ENCODE data around the gene PPP1R13B. TPM values are rescaled to one million over a fixed set of nuclear protein-coding genes. Genes with fewer than 3 reads are reported as not detected.

Gene PPP1R13B
- total RNA-seq, 1 donor from 2014 or later = 53.0 TPM

DNA sequence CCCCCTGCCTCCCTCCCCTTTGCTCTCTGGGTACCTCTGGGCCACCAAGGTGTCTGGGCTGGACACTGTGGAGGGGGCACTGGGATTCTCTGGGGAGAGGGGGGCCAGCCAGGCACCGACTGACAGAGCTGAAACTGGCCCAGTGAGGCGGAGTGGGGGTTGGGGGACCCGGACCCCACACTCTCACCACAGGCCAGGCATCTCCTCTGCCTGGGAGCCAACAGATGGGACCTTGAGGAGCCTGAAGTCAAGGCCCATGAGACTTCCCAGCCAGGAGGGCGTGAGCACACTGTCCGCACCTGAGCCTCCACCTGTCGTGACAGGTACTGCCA, 39.8 kb upstream of the PPP1R13B start:
- DNase-seq (ENCODE audit: low spot score in 2 of 2, unreplicated experiment in 2 of 2) = no peak
- no peaks in the 10 kb centered on the region for H3K36me3 Mint-ChIP-seq
- no peak overlapping the region for H3K27ac Mint-ChIP-seq
- H3K4me1 Mint-ChIP-seq = peaks cover 13% of the 10 kb centered on the region
- no peaks in the 10 kb centered on the region for H3K9me3 Mint-ChIP-seq
- TF ChIP-seq, protein P1, sequence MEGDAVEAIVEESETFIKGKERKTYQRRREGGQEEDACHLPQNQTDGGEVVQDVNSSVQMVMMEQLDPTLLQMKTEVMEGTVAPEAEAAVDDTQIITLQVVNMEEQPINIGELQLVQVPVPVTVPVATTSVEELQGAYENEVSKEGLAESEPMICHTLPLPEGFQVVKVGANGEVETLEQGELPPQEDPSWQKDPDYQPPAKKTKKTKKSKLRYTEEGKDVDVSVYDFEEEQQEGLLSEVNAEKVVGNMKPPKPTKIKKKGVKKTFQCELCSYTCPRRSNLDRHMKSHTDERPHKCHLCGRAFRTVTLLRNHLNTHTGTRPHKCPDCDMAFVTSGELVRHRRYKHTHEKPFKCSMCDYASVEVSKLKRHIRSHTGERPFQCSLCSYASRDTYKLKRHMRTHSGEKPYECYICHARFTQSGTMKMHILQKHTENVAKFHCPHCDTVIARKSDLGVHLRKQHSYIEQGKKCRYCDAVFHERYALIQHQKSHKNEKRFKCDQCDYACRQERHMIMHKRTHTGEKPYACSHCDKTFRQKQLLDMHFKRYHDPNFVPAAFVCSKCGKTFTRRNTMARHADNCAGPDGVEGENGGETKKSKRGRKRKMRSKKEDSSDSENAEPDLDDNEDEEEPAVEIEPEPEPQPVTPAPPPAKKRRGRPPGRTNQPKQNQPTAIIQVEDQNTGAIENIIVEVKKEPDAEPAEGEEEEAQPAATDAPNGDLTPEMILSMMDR (IDR thresholded peaks at IDR 0.05; ENCODE audit: unreplicated experiment) = no peak
- no peak overlapping the region for H3K4me3 Mint-ChIP-seq
- H3K27me3 Mint-ChIP-seq (ENCODE audit: low read depth) = no peaks in the 10 kb centered on the region

DNA sequence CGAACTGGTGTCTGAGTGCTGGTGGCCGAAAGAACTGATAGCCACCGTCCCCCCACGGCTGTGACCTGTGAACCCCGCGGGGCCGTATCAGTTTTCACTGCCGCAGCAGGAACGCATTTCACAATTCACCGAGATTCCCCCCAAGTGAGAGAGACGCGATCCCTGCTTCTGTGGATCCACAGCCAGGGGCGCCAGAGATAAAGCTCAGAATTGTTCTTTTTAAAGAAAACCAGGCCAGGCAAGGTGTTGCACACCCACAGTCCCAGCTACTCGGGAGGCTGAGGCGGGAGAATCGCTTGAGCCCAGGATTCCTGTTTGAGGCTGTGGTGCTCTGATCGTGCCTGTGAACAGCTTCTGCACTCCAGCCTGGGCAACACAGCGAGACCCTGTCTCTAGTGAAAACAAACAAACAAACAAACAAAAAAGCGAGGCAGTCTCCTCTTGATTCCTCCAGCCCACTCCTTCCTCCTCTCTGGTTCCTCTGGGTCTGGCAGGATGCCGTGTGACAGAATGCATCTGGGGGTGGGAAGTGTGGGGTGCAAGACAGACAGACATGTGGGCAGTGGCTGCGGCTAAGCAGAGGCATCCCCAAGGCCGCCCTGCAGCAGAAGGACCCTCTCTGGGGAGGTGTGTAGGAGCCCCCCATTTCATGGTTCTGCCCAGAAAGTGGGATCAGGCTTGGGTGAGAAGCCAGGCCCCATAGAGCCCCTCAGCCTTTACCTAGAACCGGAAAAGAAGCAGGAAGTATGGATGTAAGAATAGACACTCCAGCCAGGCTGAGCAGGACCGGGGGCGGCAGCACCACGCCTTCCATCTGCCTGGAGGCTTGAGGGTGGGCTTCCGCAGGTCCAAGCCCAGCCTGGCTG, 39.2 kb upstream of the PPP1R13B start:
- H3K9me3 Mint-ChIP-seq = no peaks in the 10 kb centered on the region
- TF ChIP-seq, protein P1 (IDR thresholded peaks at IDR 0.05; ENCODE audit: unreplicated experiment) = no peak
- peak overlapping the region; percentile 39 for H3K27ac Mint-ChIP-seq
- H3K4me3 Mint-ChIP-seq = no peak overlapping the region
- no peaks in the 10 kb centered on the region for H3K36me3 Mint-ChIP-seq
- DNase-seq (ENCODE audit: low spot score in 2 of 2, unreplicated experiment in 2 of 2) = no peak
- peaks cover 14% of the 10 kb centered on the region for H3K4me1 Mint-ChIP-seq
- H3K27me3 Mint-ChIP-seq (ENCODE audit: low read depth) = no peaks in the 10 kb centered on the region

DNA sequence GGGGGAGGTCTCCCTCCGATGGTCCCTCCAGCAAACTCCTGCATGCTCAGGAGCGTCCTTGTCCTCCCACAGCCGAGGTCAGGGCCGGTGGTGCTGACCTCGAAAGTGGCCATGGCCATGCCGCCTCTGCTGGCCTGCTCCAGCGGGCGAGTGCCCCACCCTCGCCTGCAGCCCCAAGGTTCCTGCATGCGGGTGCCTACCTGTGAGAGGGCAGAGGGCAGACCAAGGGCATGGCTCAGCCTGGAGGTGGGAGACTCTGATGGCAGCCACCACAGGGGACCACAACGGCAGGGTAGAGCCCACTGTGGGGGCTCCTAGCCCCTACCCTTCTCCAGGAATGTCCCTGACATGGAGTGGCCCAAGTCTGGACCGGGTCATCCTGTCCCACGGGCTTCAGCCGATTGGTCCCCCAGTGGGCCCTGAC, 38.1 kb upstream of the PPP1R13B start:
- no peaks in the 10 kb centered on the region for H3K9me3 Mint-ChIP-seq
- TF ChIP-seq, protein P1 (IDR thresholded peaks at IDR 0.05; ENCODE audit: unreplicated experiment) = no peak
- H3K4me1 Mint-ChIP-seq = peaks cover 14% of the 10 kb centered on the region
- no peaks in the 10 kb centered on the region for H3K27me3 Mint-ChIP-seq (ENCODE audit: low read depth)
- no peak overlapping the region for H3K4me3 Mint-ChIP-seq
- no peak for DNase-seq (ENCODE audit: low spot score in 2 of 2, unreplicated experiment in 2 of 2)
- H3K27ac Mint-ChIP-seq = no peak overlapping the region
- no peaks in the 10 kb centered on the region for H3K36me3 Mint-ChIP-seq

DNA sequence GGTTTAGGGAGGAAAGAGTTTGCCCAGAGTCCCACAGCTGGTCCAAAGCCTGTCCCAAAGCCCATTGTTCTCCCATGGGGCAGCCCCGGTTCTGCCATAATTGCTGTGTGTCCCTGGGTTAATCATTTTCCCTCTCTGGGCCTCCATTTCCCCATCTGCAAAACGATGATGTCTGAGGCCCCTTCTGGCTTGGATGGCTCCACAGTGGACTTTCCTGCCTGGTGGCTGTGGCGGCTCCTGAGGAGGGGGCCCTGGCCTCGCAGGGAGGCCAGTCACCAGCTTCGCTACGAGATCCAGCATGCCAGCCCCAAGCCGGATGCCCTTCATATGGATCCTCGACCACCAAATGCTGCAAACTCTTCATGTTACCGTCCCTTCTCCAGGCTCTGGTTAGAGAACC, 37.5 kb upstream of the PPP1R13B start:
- TF ChIP-seq, protein P1 (IDR thresholded peaks at IDR 0.05; ENCODE audit: unreplicated experiment) = no peak
- DNase-seq (ENCODE audit: low spot score in 2 of 2, unreplicated experiment in 2 of 2) = no peak
- H3K4me3 Mint-ChIP-seq = no peak overlapping the region
- H3K27ac Mint-ChIP-seq = no peak overlapping the region
- H3K9me3 Mint-ChIP-seq = no peaks in the 10 kb centered on the region
- no peaks in the 10 kb centered on the region for H3K36me3 Mint-ChIP-seq
- peaks cover 17% of the 10 kb centered on the region for H3K4me1 Mint-ChIP-seq
- H3K27me3 Mint-ChIP-seq (ENCODE audit: low read depth) = no peaks in the 10 kb centered on the region

DNA sequence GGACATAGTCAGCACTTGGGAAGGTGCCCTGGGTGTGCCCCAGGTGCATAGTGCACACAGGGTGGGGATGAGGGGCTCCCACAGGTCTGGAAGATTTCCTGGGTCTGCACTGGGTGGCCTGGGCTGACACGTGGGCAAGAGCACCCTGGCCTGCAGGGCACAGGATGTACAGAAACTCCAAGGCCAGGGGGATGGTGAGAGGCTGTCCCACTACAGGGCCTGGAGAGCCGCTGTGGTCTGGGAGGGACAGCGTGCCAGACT, 35.8 kb upstream of the PPP1R13B start:
- TF ChIP-seq, protein P1 (IDR thresholded peaks at IDR 0.05; ENCODE audit: unreplicated experiment) = no peak
- H3K4me3 Mint-ChIP-seq = no peak overlapping the region
- no peak for DNase-seq (ENCODE audit: low spot score in 2 of 2, unreplicated experiment in 2 of 2)
- H3K9me3 Mint-ChIP-seq = no peaks in the 10 kb centered on the region
- no peaks in the 10 kb centered on the region for H3K27me3 Mint-ChIP-seq (ENCODE audit: low read depth)
- peaks cover 17% of the 10 kb centered on the region for H3K4me1 Mint-ChIP-seq
- H3K36me3 Mint-ChIP-seq = no peaks in the 10 kb centered on the region
- no peak overlapping the region for H3K27ac Mint-ChIP-seq

Data from mesothelial cell of epicardium (in vitro differentiated cells).